HG03342 (cell line): ENCODE results near the gene INTS1.
A peak's percentile ranks its signal among the peaks of the same experiment; 100 is the strongest.

Experiments used
- ATAC-seq: cut with Tn5 transposase; IDR thresholded peaks from one replicate; pipeline ENCODE4 v1.9.1; 2021; ENCODE audit warnings: mild to moderate bottlenecking, moderate library complexity; ENCODE audit not compliant: unreplicated experiment

INTS1 gene

DNA sequence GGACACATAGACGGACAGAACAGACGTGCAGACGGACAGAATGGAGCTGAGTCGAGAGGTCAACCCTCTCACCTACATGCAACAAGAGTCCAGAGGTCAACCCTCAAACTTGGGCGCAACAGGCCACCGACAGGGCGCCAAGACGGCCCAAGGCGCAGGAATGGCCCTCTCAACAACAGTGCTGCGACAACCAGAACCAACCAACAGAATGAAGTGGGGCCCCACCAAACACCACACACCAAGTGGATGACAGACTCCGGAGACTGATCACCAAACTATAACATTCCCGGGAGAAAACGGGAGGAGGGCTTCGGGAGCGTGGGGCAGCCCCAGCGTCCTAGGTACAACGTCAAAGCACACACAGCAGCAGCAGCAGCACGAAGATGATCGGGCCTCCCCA lies 13.4 kb downstream of the INTS1 start:
- no peak for ATAC-seq

GRCh38 chr7:1489336-1489735 lies 14.9 kb downstream of the INTS1 start:
- ATAC-seq, result no peak

- no peak for ATAC-seq
Observed at GRCh38 chr7:1488016-1488415, 16.2 kb downstream of the INTS1 start.

GRCh38 chr7:1487466-1487865 lies 16.7 kb downstream of the INTS1 start:
- ATAC-seq, result no peak

- no peak for ATAC-seq
Observed at GRCh38 chr7:1486571-1486970, 17.6 kb downstream of the INTS1 start.

GRCh38 chr7:1485156-1485555 lies 19.0 kb downstream of the INTS1 start:
- ATAC-seq, result no peak

- ATAC-seq, result no peak
Observed at GRCh38 chr7:1484569-1484968, 19.6 kb downstream of the INTS1 start.

GRCh38 chr7:1483536-1484505 lies 20.4 kb downstream of the INTS1 start:
- ATAC-seq, result no peak

- ATAC-seq, result no peak
Observed at GRCh38 chr7:1483079-1483478, 21.1 kb downstream of the INTS1 start.

DNA sequence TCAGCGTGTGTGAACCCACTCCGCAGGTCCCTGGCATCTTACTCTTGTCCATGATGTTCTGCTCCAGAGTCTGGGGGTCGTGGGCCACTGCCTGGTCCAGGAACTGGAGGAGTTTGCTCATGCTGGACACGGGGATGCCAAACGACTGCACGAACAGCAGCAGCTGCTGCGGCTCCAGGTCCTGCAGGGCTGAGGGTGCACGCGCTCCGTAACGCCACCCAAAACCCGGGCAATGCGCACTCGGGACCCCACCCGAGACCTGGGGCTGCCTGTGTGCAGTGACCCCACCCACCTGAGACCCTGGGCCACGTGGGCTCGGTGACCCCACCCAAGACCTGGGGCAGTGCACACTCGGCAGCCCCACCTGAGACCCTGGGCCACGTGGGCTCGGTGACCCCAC lies 22.9 kb downstream of the INTS1 start:
- no peak for ATAC-seq

DNA sequence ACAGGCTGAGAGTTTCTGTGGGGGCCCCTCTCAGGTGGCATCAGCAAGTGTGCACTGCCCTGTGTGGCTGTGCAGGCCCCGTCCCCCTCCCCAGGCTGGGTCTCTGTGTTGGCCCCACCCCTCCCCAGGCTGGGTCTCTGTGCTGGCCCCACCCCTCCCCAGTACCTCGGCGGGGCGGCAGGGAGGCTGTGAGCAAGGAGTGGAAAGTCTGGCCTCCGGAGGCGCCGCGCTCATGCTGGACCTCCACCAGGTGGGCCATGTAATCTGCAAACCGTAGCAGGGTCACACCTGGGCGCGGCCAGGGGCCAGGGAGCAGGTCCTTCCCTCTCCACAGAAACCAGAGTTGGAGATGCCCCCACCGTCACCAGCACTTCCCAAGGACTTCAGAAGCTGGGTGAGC lies 23.5 kb downstream of the INTS1 start:
- no peak for ATAC-seq

DNA sequence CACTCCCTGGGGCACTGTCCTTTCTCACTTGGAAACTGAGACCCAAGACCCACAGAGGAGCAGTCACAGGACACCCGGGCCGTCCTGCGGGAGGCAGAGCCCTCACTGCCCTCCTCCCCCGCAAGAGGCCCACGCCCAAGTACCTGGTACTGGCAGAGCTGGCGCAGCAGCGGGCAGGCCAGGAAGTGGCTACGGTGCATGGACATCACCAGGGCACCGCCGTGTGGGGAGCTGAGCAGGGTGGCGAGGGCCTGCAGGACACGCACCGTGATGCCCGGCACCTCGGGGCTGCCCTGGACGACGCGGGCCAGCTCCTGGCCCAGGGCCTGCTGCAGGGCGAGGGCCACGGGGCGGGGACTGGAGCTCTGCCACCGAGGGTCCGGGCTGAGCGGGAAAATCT lies 24.9 kb downstream of the INTS1 start:
- ATAC-seq, result no peak

GRCh38 chr7:1478480-1478879 lies 25.7 kb downstream of the INTS1 start:
- no peak for ATAC-seq

- ATAC-seq, result no peak
Observed at GRCh38 chr7:1476859-1477258, 27.3 kb downstream of the INTS1 start.

DNA sequence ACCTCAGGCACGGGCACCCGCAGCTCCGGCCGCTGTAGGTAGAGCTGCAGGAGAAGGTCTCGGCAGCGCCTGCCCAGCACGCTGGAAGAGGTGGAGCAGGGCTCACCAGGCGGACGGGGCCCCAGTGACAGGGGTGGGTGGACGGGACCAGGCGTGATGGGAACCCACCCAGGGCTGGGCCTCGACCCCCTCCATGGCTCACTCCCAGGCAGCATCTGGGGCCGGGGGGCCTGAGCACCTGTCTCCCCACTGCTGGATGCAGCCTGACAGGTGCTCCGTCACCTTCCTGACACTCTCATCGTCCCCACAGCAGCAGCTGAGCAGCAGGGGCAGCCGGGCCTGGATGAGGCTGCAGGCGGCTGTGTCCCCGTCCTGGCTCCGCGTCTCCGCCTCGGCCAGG lies 28.2 kb downstream of the INTS1 start:
- no peak for ATAC-seq

DNA sequence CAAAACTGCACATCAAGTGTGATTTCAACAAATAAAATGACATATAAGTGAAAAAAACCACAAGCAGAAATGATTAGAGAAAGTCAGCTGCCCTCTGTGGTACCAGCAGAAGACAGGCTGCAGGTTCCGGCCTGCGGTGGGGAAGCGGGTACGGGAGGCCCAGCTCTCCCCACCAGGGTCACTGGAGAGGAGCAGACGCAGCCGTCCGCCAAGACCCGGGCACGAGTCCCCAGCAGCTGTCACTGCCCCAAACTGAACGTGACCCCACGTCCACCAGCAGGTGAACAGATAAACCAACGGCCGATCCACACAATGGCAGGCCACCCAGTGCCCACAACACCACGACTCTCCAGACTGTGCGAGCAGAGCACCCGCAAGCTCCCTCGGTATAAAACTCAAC lies 28.8 kb downstream of the INTS1 start:
- no peak for ATAC-seq

GRCh38 chr7:1474736-1475135 lies 29.5 kb downstream of the INTS1 start:
- ATAC-seq, result no peak

DNA sequence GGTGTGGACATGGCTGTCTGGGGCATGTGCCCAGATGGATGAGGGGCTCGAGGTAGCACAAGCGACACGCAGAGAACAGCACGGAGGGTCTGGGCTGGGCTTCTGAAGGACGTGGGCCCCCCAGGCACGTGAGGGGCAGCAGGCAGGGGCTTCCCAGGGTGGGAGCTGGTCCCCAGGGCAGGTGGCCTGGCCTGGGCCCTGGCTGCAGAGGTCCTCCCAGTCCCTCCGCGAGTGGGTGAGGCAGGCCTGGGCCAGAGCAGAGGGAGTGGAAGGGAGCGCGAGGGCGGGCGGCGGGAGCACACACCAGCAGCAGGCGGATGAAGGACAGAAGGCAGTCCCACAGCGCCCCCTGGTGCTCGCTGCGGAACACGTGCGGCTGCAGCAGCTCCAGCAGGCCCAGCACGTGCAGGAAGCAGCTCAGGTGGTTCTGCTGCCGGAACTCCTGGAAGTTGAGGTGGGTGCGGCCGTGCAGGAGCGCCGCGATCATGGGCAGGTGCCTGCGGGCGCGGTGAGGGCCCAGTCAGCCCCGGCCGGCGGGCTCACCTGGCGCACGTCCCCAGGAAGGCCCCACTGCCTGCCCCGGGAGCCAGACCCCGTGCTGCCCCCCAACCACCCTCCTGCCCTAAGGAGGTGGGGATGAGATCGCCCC lies 30.2 kb downstream of the INTS1 start:
- ATAC-seq, result peak; percentile 43

DNA sequence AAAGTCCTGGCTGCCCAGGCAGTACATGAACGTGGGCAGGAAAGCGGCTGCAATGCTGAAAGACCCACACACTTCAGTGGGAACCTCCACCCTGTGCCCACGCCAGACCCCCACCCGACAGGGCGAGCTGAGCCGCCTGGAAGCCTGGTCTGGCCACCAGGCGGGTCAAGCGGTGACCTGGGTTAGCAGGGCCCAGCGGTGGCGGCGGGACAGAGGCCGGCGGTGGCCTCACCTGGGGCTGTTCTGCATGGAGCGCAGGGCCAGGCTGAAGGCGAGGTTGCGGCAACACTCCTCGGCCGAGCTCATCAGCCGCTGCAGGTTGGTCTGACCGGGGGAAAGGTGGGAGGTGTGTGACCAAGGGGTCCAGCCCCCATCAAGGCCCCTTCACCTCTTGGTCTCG lies 33.3 kb downstream of the INTS1 start:
- no peak for ATAC-seq

DNA sequence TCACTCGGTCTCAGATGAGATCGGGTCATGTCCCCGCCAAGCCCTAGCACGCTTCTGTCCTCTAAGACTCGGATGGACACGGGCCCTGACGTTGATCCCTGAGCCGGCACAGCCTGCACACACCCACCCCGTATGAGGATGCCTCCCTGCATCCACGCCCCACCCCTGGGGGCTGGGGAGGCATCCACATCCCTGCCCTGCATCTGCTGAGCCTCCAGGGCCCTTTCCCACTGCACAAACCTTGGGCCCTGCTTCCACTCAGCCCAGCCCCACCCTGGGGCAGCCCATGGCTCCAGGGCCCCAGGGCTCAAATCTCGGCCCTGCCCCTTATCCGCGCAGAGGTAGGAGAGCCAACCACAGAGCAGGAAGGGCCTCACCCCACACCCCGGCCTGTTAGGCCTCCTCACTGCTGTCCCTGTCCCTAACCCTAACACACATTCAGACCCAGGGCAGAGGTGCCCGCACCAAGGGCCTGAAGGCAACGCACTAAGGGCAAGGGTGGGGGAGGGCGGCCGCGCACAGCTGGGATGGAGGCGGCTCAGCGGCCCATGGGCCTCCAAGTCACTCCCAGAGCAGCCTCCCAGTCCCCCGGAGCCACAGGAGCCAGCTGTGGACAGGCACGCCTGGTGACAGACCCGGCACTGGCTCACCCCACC lies 35.4 kb downstream of the INTS1 start:
- no peak for ATAC-seq

- no peak for ATAC-seq
Observed at GRCh38 chr7:1468203-1468602, 36.0 kb downstream of the INTS1 start.
